Coronary artery (tissue), 2 donors: ENCODE results near the gene SETX.
"Not testable (repeated sequence)": the region's sequence is repeated elsewhere in the genome, so short reads cannot be mapped to it uniquely, and the experiment has no call there.

Experiments
- DNase-seq: peaks from one replicate; pipeline ENCODE4 v3.0.0-alpha.2; 2017; ENCODE audit warnings: low spot score
- H3K27ac ChIP-seq, 2 donors: fragments of 200-600 bp; sonication (generic); one replicate each; pipeline ENCODE4 v1.5.1; 2016 to 2019
- H3K4me3 ChIP-seq: fragments of 200-600 bp; sonication (generic); 2 replicates; pipeline ENCODE4 v1.5.1; 2016; ENCODE audit warnings: mild to moderate bottlenecking, moderate library complexity
- CTCF ChIP-seq: fragments of 200-600 bp; sonication (generic); IDR thresholded peaks from one replicate; pipeline ENCODE4 v1.5.1; 2019; ENCODE audit warnings: antibody characterized with exemption

Gene SETX

GRCh38 chr9:132287256-132287760 is 67.5 kb downstream of the SETX start:
- Histone ChIP-seq H3K4me3 (no peak overlapping the region), H3K27ac (no peak overlapping the region)
- no peak for DNase-seq
- TF ChIP-seq CTCF = no peak

GRCh38 chr9:132283863-132284262 is 70.9 kb downstream of the SETX start:
- TF ChIP-seq CTCF = no peak
- no peak for DNase-seq

GRCh38 chr9:132283165-132283564 is 71.6 kb downstream of the SETX start:
- Histone ChIP-seq H3K27ac (no peak overlapping the region), H3K4me3 (no peak overlapping the region)
- no peak for TF ChIP-seq CTCF
- no peak for DNase-seq

More at GRCh38 chr9:132283863-132284262, 70.9 kb downstream of the SETX start:
- Histone ChIP-seq H3K4me3 (no peak overlapping the region), H3K27ac (no peak overlapping the region)

GRCh38 chr9:132274861-132275260 is 79.9 kb downstream of the SETX start:
- Histone ChIP-seq H3K27ac (no peak overlapping the region), H3K4me3 (no peak overlapping the region)
- no peak for DNase-seq
- no peak for TF ChIP-seq CTCF

GRCh38 chr9:132269704-132270516 is 84.9 kb downstream of the SETX start:
- DNase-seq, H3K27ac ChIP-seq: not testable (repeated sequence)

GRCh38 chr9:132268725-132269352 is 85.9 kb downstream of the SETX start:
- no peak for DNase-seq
- peak; percentile 49 for TF ChIP-seq CTCF
- no peak overlapping the region for H3K27ac ChIP-seq

More at GRCh38 chr9:132269704-132270516, 84.9 kb downstream of the SETX start:
- not testable (repeated sequence) for H3K4me3 ChIP-seq

GRCh38 chr9:132267660-132268059 is 87.1 kb downstream of the SETX start:
- no peak for DNase-seq
- Histone ChIP-seq H3K4me3 (no peak overlapping the region), H3K27ac (no peak overlapping the region)
- TF ChIP-seq CTCF = no peak

More at GRCh38 chr9:132268725-132269352, 85.9 kb downstream of the SETX start:
- H3K4me3 ChIP-seq = no peak overlapping the region
